ENCODE measurements around the gene MGLL.

GRCh38 chr3:127753338-127753737 lies 69.0 kb downstream of the MGLL start:
- TF ChIP-seq CTCF (IDR thresholded peaks at IDR 0.05) = no peak
- no peak for TF ChIP-seq EZH2 (IDR thresholded peaks at IDR 0.05; ENCODE audit: borderline replicate concordance, insufficient read depth, low read depth, low read length, poor library complexity, severe bottlenecking)
